Measurements from ENCODE around the gene IDH3A. TPM values are rescaled to one million over a fixed set of nuclear protein-coding genes. Genes with fewer than 3 reads are reported as not detected.

Gene IDH3A
- total and polyA plus RNA-seq, 9 of the 15 experiments (the other 6 are each of a cell fraction or from before 2014, with no cell fraction given) = 37.4 to 249 (median 107) TPM

GRCh38 chr15:78131295-78132061, 17.7 kb upstream of the IDH3A start, which contains the start of gene CIB2 (continued):
- TF ChIP-seq ID3 (CRISPR knock-in tag; IDR thresholded peaks at IDR 0.05) (no peak), ID3 (tag; IDR thresholded peaks at IDR 0.05) (peak; percentile 72; the same call in 1 of the 2 replicates), HDAC2 (IDR thresholded peaks at IDR 0.05) (peak; percentile 62; the same call in 1 of the 2 replicates), RBM22 (IDR thresholded peaks at IDR 0.05; ENCODE audit: low read depth, low read length, poor library complexity, severe bottlenecking) (peak; percentile 39), RFX5 (IDR thresholded peaks at IDR 0.05; ENCODE audit: low read depth, low read length) (no peak), ZNF121 (CRISPR knock-in tag; conservative IDR thresholded peaks at IDR 0.05) (no peak), PREB (CRISPR knock-in tag; IDR thresholded peaks at IDR 0.05) (peak; percentile 96), ZNF217 (CRISPR knock-in tag; IDR thresholded peaks at IDR 0.05) (no peak), ZNF583 (CRISPR knock-in tag; IDR thresholded peaks at IDR 0.05) (no peak), WHSC1 (IDR thresholded peaks at IDR 0.05; ENCODE audit: low read length) (no peak), LARP7 (IDR thresholded peaks at IDR 0.05) (no peak), ZBTB26 (CRISPR knock-in tag; IDR thresholded peaks at IDR 0.05) (no peak), POLR2B (IDR thresholded peaks at IDR 0.05; ENCODE audit: low read depth, partially characterized antibody) (peak; percentile 64), MXI1 (IDR thresholded peaks at IDR 0.05; ENCODE audit: low read depth, low read length) (no peak), CCAR2 (IDR thresholded peaks at IDR 0.05; ENCODE audit: low read depth, low read length) (no peak), E2F1 (CRISPR knock-in tag; IDR thresholded peaks at IDR 0.05) (no peak), SMAD1 (IDR thresholded peaks at IDR 0.05; ENCODE audit: low read depth, low read length, partially characterized antibody) (no peak), ZNF165 (CRISPR knock-in tag; IDR thresholded peaks at IDR 0.05; ENCODE audit: borderline replicate concordance) (no peak), ARID1B (IDR thresholded peaks at IDR 0.05) (peak; percentile 25; the same call in 1 of the 2 replicates), CTBP1 (IDR thresholded peaks at IDR 0.05; ENCODE audit: borderline replicate concordance) (peak; percentile 77), ZBTB34 (CRISPR knock-in tag; IDR thresholded peaks at IDR 0.05) (no peak), CCNT2 (IDR thresholded peaks at IDR 0.05; ENCODE audit: borderline replicate concordance, extremely low read depth, insufficient read length, low read depth, low read length) (peak; percentile 72), RFX7 (CRISPR knock-in tag; IDR thresholded peaks at IDR 0.05) (no peak), STAG1 (CRISPR knock-in tag; IDR thresholded peaks at IDR 0.05; ENCODE audit: borderline replicate concordance) (no peak; the same call in 1 of the 2 replicates)
